NCI-H1694 treated with DMSO at 0.1 percent for 48 hours (cell line): Measurements from ENCODE around the gene VAV2.

ENCODE experiments used
- DNase-seq: peaks from one replicate; lab custom pipeline; 2025; lab: John Stamatoyannopoulos, UW

The VAV2 gene

DNA sequence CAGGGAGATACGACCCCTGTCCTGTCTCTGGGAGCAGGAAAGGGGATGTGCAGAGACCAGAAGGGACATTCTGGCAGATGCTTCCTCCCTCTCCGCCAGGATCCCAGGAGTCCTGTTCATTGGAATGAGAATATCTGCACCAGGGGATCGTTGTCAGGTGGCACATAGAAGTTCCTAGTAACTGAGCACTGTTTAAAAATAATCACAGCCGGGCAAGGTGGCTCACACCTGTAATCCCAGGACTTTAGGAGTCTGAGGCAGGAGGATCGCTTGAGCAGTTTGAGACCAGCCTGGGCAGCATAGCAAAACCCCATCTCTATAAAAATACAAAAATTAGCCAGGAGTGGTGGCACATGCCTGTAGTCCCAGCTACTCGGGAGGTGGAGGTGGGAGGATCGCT, 266.2 kb downstream of the VAV2 start:
- no peak for DNase-seq

DNA sequence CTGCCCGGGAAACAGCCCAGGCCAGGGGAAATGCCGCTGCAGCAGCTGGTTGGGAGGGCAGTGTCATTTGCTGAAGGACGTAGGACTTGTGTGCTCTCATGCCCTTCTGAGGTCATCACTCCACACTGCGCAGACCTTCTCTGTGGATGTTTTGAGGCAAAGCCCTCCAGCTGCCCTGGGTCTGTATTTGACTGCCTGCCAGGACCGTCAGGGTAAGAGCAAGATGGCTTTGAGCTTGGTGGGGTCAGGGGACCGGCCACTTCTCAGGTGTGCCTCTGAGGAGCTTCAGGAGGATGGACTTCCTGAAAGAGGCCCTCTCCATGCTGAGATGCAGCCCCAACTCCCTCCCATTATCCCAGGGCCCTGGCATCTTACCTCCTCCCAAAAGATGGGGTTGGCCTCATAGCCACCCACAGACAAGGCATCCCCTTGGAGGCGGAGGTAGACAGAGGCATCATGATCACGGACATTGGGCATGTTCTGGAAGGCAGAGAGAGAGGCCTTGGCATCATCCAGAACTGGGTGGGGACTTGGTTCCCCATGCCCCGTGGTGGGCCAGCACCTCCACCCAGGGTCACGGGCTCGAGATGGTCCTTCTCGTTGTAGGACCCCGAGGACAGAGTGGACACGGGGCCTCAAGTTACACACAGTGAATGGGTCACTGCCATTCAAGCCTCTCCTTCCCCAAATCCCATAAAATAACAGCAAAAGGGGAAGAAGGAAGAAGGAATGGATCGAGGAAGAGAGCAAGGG, 273.4 kb downstream of the VAV2 start:
- no peak for DNase-seq

DNA sequence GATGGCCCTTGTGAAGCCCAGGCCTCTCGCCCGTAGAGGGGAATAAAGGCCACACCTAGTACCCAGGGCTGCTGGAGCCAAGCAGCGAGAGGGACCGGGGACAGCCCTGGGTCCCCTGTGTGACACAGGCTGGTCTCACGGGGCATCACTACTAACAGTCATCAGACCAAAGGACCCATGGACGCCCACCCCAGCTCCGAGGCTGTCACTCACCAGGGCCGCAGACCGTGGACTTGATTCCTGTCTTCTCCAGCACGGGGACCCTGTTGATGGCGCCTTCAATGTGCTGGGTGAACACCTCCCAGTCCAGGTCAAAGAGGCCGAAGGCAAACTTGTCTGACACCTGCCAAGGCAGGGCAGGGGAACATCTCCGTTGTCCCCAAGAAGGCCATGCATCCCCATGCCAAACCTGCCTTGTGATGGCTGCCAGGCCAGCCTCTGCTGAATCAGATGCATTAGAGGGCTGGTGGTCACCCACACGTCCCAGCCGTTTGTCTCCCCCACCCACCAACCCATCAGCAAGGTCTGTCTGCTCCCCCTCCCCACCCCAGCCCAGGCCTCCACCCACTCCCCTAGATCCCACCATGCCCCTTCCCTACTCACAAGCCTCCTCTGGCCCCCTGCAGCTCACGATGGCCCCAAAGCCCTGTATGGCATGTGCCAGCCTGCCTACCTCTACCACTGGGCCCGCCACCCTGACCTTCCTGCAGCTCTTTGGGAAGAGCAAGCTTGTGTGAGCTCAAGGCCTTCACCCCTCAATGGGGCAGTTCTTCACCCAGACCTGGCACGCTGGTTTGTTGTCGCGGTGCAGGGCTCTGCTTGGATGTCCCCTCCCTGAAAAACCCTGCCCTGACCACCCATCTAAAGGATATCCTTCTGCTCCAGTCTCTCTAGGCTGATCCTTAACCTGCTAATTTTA, 274.8 kb downstream of the VAV2 start:
- DNase-seq, result no peak

DNA sequence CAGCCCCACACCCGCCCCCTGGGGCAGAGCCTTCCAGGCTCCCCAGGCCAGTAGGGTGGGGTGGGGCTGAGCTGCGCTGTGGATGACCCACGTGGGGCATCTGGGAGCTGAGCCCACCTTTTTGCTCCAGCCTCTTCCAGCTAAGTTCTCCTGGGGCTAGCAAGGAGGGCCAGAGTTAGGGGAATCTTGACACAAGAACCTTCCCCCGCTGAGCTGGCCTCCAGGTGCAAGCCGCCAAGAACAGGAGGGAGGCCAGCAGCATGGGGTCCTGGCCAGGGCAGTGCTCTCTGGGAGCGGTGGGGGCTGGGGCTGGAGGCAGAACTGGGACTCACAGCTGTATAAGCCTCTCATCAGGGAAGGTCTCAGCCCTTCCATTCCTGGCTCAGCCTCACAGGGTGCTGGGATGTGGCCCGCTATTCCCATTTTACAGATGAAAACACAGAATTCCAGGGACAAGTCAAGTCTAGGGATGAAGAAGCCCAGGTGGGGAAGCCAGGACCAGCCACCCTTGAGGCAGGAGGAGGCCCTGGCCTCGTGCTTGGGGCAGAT, 275.5 kb downstream of the VAV2 start:
- no peak for DNase-seq

DNA sequence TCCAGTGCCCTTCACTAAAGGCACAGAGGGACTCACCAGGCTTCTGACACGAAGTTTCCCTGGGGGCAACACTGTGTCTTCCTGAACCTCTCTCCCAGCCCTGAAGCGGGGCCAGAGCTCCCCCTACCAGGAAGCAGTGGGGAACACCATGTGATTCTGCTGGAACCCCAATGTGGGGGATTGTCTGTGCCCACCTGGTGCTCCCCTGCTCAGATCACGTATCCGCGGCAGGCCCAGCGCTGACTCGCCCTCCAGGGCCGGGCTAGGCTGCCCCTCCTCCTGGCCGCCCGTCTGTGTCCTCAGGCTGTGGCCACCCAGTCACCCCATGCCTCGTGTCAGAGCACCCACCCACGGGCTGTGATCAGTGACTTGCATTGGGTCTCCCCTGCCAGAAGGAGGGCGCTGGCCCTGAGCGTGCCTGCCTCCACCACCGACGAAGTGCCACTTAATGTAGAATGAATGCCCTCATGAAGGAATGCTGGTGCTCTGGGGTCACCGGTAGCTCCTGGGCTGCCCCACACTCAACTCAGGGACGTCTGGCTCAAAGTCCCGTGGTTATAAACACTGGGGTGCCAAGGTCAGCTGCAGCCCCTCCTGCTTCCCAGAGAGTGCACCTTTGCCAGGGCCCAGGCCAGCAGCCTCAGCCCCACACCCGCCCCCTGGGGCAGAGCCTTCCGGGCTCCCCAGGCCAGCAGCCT, 276.1 kb downstream of the VAV2 start:
- DNase-seq, result peak; percentile 85

DNA sequence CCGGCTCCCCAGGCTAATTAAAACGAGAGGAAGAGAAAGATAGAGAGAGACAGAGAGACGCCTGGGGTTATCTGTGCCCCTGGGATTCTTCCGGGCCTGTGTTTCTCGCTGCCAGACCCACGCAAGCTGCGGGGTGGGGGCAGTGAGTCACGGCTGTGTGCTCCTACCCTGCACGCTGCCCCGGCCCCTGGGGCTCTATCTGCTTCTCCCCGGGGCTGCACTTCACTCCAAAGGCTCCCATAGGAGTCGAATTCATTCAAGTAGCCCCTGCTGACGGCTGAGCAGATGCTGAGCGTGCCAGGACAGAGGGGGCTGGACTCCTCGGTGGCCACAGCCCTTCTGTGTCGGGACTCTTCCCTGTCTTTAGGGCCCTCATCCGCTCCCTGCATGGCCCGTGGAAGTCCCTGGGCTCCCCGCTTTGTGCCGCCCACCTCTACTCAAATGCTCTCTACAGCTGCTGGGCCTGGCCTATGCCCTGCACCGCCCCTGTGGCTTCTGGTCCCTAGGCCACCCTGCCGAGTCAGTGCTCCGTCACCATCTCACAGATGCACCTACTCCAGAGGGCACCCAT, 276.7 kb downstream of the VAV2 start:
- no peak for DNase-seq

DNA sequence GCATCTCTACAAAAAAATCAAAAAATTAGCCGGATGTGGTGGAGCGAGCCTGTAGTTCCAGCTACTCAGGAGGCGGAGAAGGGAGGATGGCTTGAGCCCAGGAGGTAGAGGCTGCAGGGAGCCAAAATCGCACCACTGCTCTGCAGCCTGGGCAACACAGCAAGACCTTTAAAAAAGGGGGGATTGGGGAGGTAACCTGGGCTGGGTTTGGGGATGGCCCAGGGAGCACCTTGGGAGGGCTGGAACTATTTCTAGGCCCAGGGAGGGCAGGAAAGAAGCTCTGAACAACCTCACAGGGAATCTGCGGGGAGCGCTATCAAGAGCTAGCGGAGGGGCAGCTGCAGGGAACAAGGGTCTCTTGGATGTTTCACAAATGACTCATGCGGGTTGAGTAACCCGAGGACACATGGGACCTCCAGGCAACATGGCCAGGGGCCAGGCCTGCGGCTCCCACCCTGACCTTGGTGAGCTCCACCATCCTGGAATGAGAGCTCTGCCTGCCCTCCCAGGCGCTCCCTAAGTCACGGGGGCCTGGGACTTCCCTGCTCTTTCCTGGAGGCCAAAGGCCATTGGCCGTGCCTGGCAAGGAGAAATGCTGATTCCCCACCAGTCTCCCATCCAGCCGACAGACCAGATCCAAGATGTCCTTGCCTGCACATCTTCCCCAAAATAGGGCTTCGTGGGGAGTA, 277.4 kb downstream of the VAV2 start:
- peak; percentile 50 for DNase-seq

DNA sequence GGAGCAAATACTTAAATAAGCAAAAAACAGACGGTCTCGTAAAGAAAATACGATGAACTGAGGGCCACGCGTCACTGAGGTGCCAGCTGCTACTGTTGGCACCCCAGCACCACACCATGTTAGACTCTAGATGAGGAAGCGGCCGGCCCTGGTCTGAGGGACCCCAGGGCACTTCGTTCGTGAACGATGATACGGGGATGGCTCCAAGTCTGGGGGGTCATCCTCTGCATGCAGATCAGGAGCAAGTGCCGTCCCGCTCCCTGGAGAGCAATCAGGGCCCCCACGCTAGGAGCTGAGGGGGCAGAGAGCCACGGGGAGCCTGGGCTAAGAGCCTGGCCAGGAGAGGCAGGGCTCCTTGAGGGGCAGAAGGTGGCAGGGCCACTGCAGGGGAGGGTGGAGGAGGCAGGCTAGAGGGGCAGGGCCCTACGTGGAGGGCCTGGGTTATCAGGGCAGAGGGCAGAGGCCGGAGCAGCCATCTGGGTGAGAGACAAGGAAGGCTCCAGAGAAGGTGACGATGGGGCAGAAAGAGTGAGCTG, 278.1 kb downstream of the VAV2 start:
- no peak for DNase-seq

DNA sequence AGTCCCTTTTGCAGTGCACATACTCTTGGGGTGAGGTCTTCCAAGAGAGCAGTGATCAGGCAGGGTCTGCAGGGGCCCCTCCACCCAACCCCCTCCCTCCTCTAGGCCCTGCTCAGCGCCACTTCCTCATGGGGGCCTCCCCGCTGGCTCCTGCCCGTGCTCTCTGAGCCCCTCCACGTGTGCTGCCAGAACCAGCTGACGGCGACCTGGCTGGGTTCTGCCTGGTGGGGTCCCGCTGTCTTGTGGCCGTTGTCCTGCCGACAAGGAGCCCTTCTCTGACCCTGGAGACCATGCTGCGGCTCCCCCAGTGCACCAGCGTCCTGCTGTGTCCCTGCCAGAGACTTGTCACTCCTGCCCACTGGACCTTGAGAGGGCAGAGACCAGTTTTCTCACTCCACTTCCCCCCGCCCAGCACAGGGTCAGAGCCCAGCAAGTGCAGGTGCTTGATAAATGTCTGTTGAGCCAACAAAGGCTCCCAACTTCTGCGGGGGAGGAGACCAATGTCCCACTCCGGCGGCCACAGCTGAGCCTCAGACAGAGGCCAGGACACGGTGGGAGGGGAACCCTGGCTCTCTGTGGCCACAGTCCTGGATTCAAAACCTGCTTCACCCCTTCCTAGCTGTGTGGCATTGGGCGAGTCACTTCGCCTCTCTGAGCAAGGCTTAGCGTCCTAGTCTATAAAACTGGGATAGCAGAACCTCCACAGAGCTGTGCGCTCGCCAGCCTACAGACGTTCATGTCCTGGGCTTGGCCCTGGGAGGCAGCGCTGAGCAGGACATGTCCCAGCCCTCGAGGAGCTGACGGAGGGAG, 278.8 kb downstream of the VAV2 start:
- peak; percentile 28 for DNase-seq

DNA sequence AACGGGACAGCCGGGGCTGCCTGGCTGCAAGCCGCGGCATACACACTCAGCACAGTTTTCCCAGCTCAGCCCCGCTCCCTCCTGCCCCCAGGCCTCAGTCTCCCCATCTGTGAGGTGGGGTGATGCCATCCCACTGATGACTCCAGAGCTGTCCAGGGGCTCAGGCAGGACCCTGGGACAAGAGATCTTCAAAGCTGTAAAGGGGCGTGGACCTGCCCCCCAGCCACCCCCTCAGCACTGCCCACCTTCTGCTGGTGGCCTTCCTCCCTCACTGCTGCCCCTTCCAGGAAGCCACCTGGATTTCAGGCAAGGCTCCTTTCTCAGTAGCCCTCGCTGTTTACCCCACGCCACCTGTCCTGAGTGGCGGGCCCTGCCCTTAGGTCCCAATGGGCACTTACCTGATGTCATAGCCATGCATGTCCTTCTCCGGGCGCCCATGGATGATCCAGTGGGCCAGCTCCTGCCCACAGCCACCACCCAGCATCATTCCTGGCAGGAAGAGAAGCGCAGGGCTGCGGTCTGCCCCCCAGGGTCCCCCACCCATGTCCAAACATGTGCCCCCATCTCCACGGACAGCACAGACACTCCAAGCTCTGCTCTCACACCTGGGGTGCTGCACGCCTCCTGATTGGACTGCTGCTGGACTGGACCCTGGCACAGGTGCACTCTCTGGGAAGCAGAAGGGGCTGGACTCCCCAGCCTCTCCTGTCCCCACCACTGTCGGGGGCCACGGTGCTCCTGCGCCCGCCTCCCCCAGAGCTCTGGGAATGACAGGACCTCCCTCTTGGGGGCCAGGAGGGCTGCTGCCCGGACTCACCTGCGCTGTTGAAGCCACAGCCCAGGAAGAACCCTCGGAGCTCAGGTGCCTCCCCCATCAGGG, 279.7 kb downstream of the VAV2 start:
- DNase-seq, result no peak
